SK-N-SH treated with all-trans-retinoic acid at 6 μM for 48 hours (cell line): ENCODE data around the gene FAS.

Experiments
- ATAC-seq: fragments of 200-7000 bp; cut with Tn5 transposase; 3 replicates; pipeline ENCODE4 v1.9.1; 2020; ENCODE audit warnings: mild to moderate bottlenecking, moderate library complexity
- BACH2 ChIP-seq: fragments of 250-450 bp; sonication (Bioruptor Pico); IDR thresholded peaks from 2 replicates; pipeline ENCODE4 v1.9.0; 2021; ENCODE audit warnings: mild to moderate bottlenecking, borderline replicate concordance
- CREB5 ChIP-seq: fragments of 250-450 bp; sonication (Bioruptor Pico); IDR thresholded peaks from 2 replicates; pipeline ENCODE4 v1.5.1; 2020; ENCODE audit warnings: low read depth, mild to moderate bottlenecking, moderate library complexity
- CSDC2 ChIP-seq: fragments of 250-450 bp; sonication (Bioruptor Pico); IDR thresholded peaks from 2 replicates; pipeline ENCODE4 v1.5.0; 2020; ENCODE audit warnings: mild to moderate bottlenecking, moderate library complexity
- ESRRG ChIP-seq: fragments of 250-450 bp; sonication (Bioruptor Pico); IDR thresholded peaks from 2 replicates; pipeline ENCODE4 v1.6.1; 2021; ENCODE audit warnings: mild to moderate bottlenecking
- GLIS3 ChIP-seq: fragments of 250-450 bp; sonication (Bioruptor Pico); IDR thresholded peaks from 2 replicates; pipeline ENCODE4 v1.5.0; 2020; ENCODE audit warnings: mild to moderate bottlenecking, moderate library complexity
- ISL1 ChIP-seq: fragments of 250-450 bp; sonication (Bioruptor Pico); IDR thresholded peaks from 2 replicates; pipeline ENCODE4 v2.1.2; 2022; ENCODE audit warnings: mild to moderate bottlenecking, moderate library complexity
- OSR1 ChIP-seq: fragments of 250-450 bp; sonication (Bioruptor Pico); IDR thresholded peaks from 2 replicates; pipeline ENCODE4 v1.8.0; 2022; ENCODE audit warnings: moderate library complexity, mild to moderate bottlenecking, inconsistent platforms
- PATZ1 ChIP-seq: fragments of 250-450 bp; sonication (Bioruptor Pico); IDR thresholded peaks from 2 replicates; pipeline ENCODE4 v1.8.0; 2020; ENCODE audit warnings: mild to moderate bottlenecking, moderate library complexity, borderline replicate concordance
- POU6F1 ChIP-seq: fragments of 250-450 bp; sonication (Bioruptor Pico); IDR thresholded peaks from 2 replicates; pipeline ENCODE4 v1.8.0; 2021; ENCODE audit warnings: low read depth, mild to moderate bottlenecking, moderate library complexity, borderline replicate concordance
- PPARA ChIP-seq: fragments of 250-450 bp; sonication (Bioruptor Pico); IDR thresholded peaks from 2 replicates; pipeline ENCODE4 v1.5.0; 2020; ENCODE audit warnings: mild to moderate bottlenecking, borderline replicate concordance
- RARB ChIP-seq: fragments of 250-450 bp; sonication (Bioruptor Pico); IDR thresholded peaks from 2 replicates; pipeline ENCODE4 v1.8.0; 2021; ENCODE audit warnings: mild to moderate bottlenecking, moderate library complexity
- SNAI2 ChIP-seq: fragments of 250-450 bp; sonication (Bioruptor Pico); IDR thresholded peaks from 2 replicates; pipeline ENCODE4 v1.5.0; 2020; ENCODE audit warnings: mild to moderate bottlenecking, moderate library complexity
- TOX ChIP-seq: fragments of 250-450 bp; sonication (Bioruptor Pico); IDR thresholded peaks from 2 replicates; pipeline ENCODE4 v1.8.0; 2021; ENCODE audit warnings: mild to moderate bottlenecking, moderate library complexity, borderline replicate concordance
- TSHZ2 ChIP-seq: fragments of 250-450 bp; sonication (Bioruptor Pico); IDR thresholded peaks from 2 replicates; pipeline ENCODE4 v1.5.0; 2020; ENCODE audit warnings: mild to moderate bottlenecking, moderate library complexity
- ZC3H10 ChIP-seq: fragments of 250-450 bp; sonication (Bioruptor Pico); IDR thresholded peaks from 2 replicates; pipeline ENCODE4 v1.5.1; 2021; ENCODE audit warnings: mild to moderate bottlenecking, moderate library complexity
- ZFP3 ChIP-seq: fragments of 250-450 bp; sonication (Bioruptor Pico); IDR thresholded peaks from 2 replicates; pipeline ENCODE4 v1.5.0; 2020; ENCODE audit warnings: mild to moderate bottlenecking, moderate library complexity
- ZFP30 ChIP-seq: fragments of 450-650 bp; formaldehyde crosslinking; IDR thresholded peaks from 2 replicates; pipeline ENCODE4 v1.5.0; 2022; ENCODE audit warnings: mild to moderate bottlenecking, moderate library complexity
- ZNF565 ChIP-seq: fragments of 450-650 bp; formaldehyde crosslinking; conservative IDR thresholded peaks from 2 replicates; pipeline ENCODE4 v1.5.0; 2020; ENCODE audit warnings: low read depth, mild to moderate bottlenecking, moderate library complexity
- ZNF8 ChIP-seq: fragments of 450-650 bp; formaldehyde crosslinking; IDR thresholded peaks from 2 replicates; pipeline ENCODE4 v1.5.0; 2020; ENCODE audit warnings: mild to moderate bottlenecking, moderate library complexity

The FAS gene

GRCh38 chr10:88953662-88954061 lies 36.9 kb upstream of the FAS start:
- TF ChIP-seq BACH2 (CRISPR knock-in tag) (no peak), SNAI2 (no peak), CSDC2 (CRISPR knock-in tag) (no peak), PPARA (CRISPR knock-in tag) (no peak)
- no peak for ATAC-seq

- TF ChIP-seq ISL1 (CRISPR knock-in tag) (peak; percentile 73), TOX (CRISPR knock-in tag) (0 out of 2 replicates have a peak, but pooled peaks have one; percentile 8), PPARA (CRISPR knock-in tag) (no peak)
- ATAC-seq, result no peak
These were observed 36.0 kb upstream of the FAS start for GRCh38 chr10:88954458-88955083.

GRCh38 chr10:88957381-88957780 lies 33.2 kb upstream of the FAS start:
- TF ChIP-seq TSHZ2 (CRISPR knock-in tag) (no peak), SNAI2 (no peak), ZC3H10 (CRISPR knock-in tag) (no peak), ZNF565 (CRISPR knock-in tag) (no peak)
- TF ChIP-seq, all 23 proteins: peak for 0
- ATAC-seq, result no peak

GRCh38 chr10:88958721-88959120 lies 31.9 kb upstream of the FAS start:
- no peak for ATAC-seq
- TF ChIP-seq OSR1 (no peak), PATZ1 (no peak), POU6F1 (CRISPR knock-in tag) (no peak), ESRRG (CRISPR knock-in tag) (no peak), TSHZ2 (CRISPR knock-in tag) (no peak), BACH2 (CRISPR knock-in tag) (no peak), ZFP30 (no peak), ZNF565 (CRISPR knock-in tag) (no peak), CSDC2 (CRISPR knock-in tag) (no peak), ZFP3 (CRISPR knock-in tag) (no peak), RARB (CRISPR knock-in tag) (no peak), CREB5 (no peak), ZNF8 (CRISPR knock-in tag) (no peak), GLIS3 (CRISPR knock-in tag) (no peak), ISL1 (CRISPR knock-in tag) (no peak)
